Measurements from ENCODE around the gene BABAM1.

The BABAM1 gene

DNA sequence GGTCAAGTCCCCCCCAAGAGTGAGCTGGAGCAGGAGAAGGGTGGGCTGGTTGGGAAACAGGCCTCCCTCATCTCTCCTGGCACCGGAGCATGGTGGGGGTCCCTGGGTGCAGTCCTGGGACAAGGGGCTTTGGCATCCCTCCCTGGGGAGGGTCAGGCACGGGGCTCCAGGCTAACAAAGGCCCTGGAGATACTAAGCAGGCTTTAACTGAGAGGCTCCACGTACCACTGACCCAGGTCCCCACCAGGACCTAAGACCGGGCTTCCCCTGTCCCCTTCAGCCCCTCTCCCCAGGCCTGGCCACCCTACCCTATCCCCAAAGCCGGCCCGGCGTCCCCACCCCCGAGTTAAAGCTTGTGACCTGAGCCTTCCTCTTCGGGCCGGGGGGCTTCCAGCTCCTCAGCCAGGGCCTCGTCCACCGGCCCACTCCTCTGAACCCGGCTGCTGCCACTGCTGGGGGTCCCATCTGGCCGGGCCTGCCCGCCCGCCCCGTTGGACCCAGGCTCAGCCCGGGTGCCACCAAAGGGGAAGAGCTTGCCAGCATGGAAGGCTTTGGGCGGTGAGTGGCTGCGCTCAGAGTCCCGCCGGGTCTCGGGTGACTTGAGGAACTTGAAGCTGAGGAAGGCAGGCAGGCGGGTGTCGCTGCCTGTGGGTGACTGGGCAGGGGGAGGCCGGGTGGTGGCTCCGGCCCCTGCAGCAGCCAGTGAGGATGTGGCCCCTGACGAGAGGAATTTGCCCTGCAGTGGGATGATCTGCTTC, 57.3 kb downstream of the BABAM1 start:
- no peak for DNase-seq (ENCODE audit: low spot score)

DNA sequence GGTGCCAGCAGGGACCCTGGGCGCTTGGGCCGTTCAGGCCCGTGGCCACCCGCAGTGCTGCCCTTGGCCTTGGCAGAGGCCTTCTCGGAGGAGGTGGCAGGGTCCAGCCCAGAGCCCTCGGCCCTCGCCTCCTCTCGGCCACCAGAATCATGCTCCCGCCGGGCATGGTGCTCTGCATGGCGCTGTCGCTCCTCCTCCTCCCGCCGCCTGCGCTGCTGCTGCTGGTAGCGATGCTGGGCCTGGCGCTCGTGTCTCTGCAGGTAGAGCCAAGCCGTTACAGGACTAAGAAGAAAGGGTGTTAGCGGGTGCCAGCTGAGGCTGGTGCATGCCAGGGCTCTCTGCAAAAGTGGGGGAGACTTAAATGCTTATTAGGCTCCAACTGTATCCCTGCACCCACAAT, 57.9 kb downstream of the BABAM1 start:
- no peak for DNase-seq (ENCODE audit: low spot score)

DNA sequence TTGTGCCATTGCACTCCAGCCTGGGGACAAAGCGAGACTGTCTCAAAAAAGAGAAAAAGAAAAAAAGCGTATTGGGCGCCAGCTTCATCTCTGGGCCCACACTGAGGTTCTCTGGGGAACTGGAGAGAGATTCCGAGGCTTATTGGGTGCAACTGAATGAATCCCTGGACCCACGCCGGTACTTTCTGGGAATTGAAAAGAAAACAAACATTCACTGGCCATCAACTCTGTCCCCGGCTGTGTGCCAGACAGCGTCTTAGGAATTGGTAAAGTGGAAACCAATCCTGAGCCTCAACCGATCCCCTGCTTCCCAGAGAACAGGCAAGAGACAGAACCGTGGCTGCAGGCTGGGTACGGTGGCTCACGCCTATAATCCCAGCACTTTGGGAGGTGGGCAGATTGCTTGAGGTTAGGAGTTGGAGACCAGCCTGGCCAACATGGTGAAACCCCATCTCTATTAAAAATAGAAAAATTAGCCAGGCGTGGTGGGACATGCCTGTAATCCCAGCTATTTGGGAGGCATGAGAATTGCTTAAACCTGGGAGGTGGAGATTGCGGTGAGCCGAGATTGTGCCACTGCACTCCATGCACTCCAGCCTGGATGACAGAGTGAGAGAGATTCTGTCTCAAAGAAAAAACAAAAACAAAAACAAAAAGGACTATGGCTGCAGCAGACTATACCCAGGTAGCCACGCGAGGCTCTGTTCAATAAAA, 58.8 kb downstream of the BABAM1 start:
- no peak for DNase-seq (ENCODE audit: low spot score)

DNA sequence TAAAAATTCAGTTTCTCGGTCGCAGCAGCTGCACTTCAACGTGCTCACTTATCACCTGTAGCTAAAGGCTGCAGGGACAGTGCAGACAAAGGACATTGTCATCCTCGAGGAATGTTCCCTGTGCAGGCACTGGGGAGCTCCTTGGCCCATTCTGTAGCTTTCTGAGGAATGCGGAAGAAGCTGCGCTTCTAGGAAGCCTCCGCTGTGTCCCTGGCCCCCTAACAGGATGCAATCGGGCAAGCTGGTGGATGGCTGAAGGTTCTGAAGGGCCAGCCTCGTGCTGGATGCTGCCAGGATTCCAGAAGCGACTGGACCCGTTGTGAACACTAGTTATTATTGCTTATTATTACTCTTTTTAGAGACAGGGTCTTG, 59.3 kb downstream of the BABAM1 start:
- DNase-seq (ENCODE audit: low spot score), result no peak

DNA sequence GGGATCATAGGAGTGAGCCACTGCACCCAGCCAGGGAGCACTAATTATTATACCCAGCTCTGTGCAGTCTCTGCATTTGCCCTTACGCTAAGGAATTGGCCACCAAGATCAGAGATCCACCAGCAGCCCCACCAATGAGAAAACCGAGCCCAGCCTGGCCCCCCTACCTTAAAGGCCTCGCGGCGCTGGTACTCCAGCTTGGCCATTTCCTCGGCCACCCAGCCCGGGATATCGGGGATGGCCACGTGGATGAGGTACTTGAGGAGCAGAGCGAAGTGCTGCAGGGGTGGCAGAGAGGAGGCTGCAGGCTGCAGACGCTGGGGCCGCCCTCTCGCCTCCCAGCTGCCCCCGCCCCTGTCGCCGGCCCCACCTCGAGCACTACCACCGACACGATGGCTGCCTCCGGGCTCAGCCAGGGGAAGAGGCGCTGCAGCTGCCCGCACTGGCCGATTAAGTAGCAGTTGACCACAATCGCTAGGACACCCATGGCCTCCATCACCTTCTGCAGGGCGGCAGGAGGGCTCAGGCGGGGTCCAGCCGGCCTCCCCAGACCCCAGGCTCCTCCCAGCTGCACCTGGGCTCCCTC, 59.9 kb downstream of the BABAM1 start:
- no peak for DNase-seq (ENCODE audit: low spot score)

DNA sequence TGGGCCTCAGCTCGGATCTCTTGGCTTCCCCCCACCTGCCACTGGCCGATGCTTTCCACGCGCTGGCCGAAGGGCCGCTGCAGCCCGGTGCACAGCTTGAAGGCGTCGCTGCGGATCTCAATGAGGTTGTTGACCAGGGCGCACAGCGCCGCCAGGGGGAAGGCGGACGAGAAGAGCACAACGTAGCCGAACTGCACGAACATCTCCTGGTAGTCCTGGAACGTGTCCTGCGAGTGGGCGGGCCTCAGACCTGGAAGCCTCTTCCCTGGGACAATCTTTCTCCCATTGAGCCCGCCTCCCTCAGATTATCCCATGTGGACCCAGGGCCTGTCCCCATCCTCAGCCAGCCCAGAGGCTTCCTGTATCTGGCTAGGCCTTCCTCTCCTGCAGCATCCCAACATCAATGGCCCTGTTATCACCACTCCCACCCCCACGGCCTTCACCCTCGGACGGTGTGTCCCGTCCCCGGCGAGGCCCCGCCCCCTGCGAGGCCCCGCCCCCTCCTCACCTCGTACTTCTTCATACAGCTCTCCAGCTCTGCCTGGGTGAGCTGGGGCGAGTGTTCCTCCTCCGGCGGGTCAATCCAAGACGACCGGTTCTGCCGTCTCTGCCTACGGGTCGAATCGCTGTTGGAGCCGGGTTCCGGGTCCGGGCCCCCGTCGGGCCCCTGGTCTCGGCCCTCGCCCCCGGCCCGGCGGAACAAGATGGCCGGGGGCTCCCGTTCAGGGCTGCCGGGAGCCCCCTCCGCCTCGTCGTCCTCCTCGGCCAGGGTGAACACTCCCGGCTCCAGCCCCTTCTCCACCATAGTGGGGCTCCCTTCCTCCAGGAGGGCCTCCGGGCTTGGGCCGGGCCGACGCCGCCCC, 60.6 kb downstream of the BABAM1 start:
- no peak for DNase-seq (ENCODE audit: low spot score)

Data from hematopoietic multipotent progenitor cell treated with erythropoietin and hydrocortisone succinate and interleukin-3 and kit ligand, for 15 days (in vitro differentiated cells).